OCI-LY3 (cell line): ENCODE results near the gene CUL1.
"Not testable (repeated sequence)": the region's sequence is repeated elsewhere in the genome, so short reads cannot be mapped to it uniquely, and the experiment has no call there.

Experiments
- H2AFZ ChIP-seq: fragments of 200-600, 300-600 bp; shearing (Covaris generic); 2 replicates; pipeline ENCODE4 v1.6.0; 2014; ENCODE audit warnings: antibody characterized with exemption, low read depth, low read length
- H3K27ac ChIP-seq: fragments of 200-600, 300-600 bp; sonication (generic); 2 replicates; pipeline ENCODE4 v1.5.1; 2014; ENCODE audit warnings: mild to moderate bottlenecking, low read length, moderate library complexity, mixed read lengths
- H3K27me3 ChIP-seq: fragments of 200-600, 300-600 bp; sonication (generic); 2 replicates; pipeline ENCODE4 v1.6.1; 2014; ENCODE audit warnings: low read depth, low read length, mixed read lengths
- H3K36me3 ChIP-seq: fragments of 200-600, 300-600 bp; sonication (generic); replicated peaks from 2 replicates; pipeline ENCODE3; 2014; ENCODE audit warnings: low read depth, low read length, mixed read lengths
- H3K4me1 ChIP-seq: fragments of 300-600, 200-600 bp; sonication (generic); 2 replicates; pipeline ENCODE4 v1.6.1; 2014; ENCODE audit warnings: low read length, mixed read lengths
- H3K4me2 ChIP-seq: fragments of 200-600, 300-600 bp; sonication (generic); 2 replicates; pipeline ENCODE4 v1.6.1; 2014; ENCODE audit warnings: low read length, mixed read lengths
- H3K4me3 ChIP-seq: fragments of 300-600, 200-600 bp; sonication (generic); 2 replicates; pipeline ENCODE4 v1.5.1; 2014; ENCODE audit warnings: antibody characterized with exemption, mild to moderate bottlenecking, low read length, moderate library complexity
- H3K79me2 ChIP-seq: fragments of 300-600, 200-600 bp; shearing (Covaris generic); 2 replicates; pipeline ENCODE4 v1.6.1; 2014; ENCODE audit warnings: mild to moderate bottlenecking, low read length, mixed read lengths
- H3K9ac ChIP-seq: fragments of 300-600, 200-600 bp; shearing (Covaris generic); 2 replicates; pipeline ENCODE4 v1.6.0; 2014; ENCODE audit warnings: mild to moderate bottlenecking, low read length, moderate library complexity
- H3K9me3 ChIP-seq: fragments of 200-600, 300-600 bp; shearing (Covaris generic); 2 replicates; pipeline ENCODE4 v1.6.1; 2014; ENCODE audit warnings: low read length, mixed read lengths; ENCODE audit not compliant: insufficient read depth
- H4K20me1 ChIP-seq: fragments of 200-600, 300-600 bp; sonication (generic); 2 replicates; pipeline ENCODE4 v1.6.1; 2016; ENCODE audit warnings: low read length, mixed read lengths; ENCODE audit not compliant: insufficient read depth
- CTCF ChIP-seq: fragments of 200-600, 300-600 bp; sonication (generic); IDR thresholded peaks from 2 replicates; pipeline ENCODE4 v1.5.1; 2014; ENCODE audit warnings: antibody characterized with exemption, low read length, low read depth
- EZH2phosphoT487 ChIP-seq: fragments of 200-600 bp; shearing (Covaris generic); IDR thresholded peaks from 2 replicates; pipeline ENCODE4 v1.6.1; 2018; ENCODE audit warnings: antibody characterized with exemption, mixed run types, low read depth

The CUL1 gene

DNA sequence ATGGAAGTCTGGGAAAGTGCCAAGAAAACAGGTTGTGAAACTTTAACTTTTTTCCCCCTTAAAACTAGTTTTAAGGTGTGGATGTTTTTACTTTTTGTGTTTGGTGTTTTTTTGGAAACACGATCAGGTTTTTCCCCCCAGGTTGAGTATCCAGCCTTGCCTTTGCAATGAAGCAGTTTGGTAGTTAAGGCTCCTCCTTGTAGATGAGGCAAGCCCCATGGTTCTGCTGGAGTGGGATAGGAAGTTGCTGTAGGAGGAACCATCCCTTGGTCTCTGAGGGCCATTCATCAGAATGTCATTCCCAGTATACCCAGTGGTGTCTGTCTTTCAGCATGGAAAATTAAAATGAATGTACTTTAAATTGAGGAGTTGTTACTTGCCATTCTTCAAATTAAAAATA is 2.7 kb downstream of the CUL1 start:
- Histone ChIP-seq H3K79me2 (peaks cover 89% of the 10 kb centered on the region), H3K4me2 (peak overlapping the region; percentile 90), H3K36me3 (no peaks in the 10 kb centered on the region), H3K4me1 (peaks cover 31% of the 10 kb centered on the region), H3K27ac (no peak overlapping the region), H3K9me3 (no peaks in the 10 kb centered on the region), H4K20me1 (peaks cover 64% of the 10 kb centered on the region), H2AFZ (no peak overlapping the region), H3K27me3 (no peaks in the 10 kb centered on the region; the same call in 1 of the 2 replicates), H3K4me3 (no peak overlapping the region), H3K9ac (no peak overlapping the region)
- no peak for TF ChIP-seq CTCF
- TF ChIP-seq EZH2phosphoT487 = no peak

- H2AFZ ChIP-seq = no peak overlapping the region
- peaks cover 78% of the 10 kb centered on the region for H4K20me1 ChIP-seq
- no peak overlapping the region for H3K4me2 ChIP-seq
- no peaks in the 10 kb centered on the region for H3K27me3 ChIP-seq
- H3K36me3 ChIP-seq = no peaks in the 10 kb centered on the region
- H3K4me3 ChIP-seq = no peak overlapping the region
- H3K9ac ChIP-seq = no peak overlapping the region
- no peak overlapping the region for H3K27ac ChIP-seq
- peaks cover 97% of the 10 kb centered on the region for H3K79me2 ChIP-seq
- no peak for TF ChIP-seq CTCF
- no peak for TF ChIP-seq EZH2phosphoT487
- H3K4me1 ChIP-seq = peaks cover 21% of the 10 kb centered on the region
- H3K9me3 ChIP-seq = no peaks in the 10 kb centered on the region
Observed at GRCh38 chr7:148702876-148703670, 4.4 kb downstream of the CUL1 start.

DNA sequence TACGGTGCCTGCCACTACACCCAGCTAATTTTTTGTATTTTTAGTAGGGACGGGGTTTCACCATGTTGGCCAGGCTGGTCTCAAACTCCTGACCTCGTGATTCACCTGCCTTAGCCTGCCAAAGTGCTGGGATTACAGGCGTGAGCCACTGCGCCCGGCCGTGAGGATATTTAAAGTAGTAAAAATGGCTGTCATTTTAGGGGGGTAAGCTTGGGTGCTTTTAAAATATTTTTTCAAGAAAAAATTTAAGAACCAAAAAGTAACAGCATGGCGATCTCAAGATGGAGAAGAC is 4.9 kb downstream of the CUL1 start:
- Histone ChIP-seq H3K4me1 (peaks cover 21% of the 10 kb centered on the region), H4K20me1 (peaks cover 83% of the 10 kb centered on the region), H3K79me2 (peaks cover 99% of the 10 kb centered on the region)
- not testable (repeated sequence) for H3K9ac ChIP-seq, H3K4me3 ChIP-seq, H3K36me3 ChIP-seq, H3K9me3 ChIP-seq, H3K27ac ChIP-seq, H2AFZ ChIP-seq, H3K27me3 ChIP-seq, H3K4me2 ChIP-seq

DNA sequence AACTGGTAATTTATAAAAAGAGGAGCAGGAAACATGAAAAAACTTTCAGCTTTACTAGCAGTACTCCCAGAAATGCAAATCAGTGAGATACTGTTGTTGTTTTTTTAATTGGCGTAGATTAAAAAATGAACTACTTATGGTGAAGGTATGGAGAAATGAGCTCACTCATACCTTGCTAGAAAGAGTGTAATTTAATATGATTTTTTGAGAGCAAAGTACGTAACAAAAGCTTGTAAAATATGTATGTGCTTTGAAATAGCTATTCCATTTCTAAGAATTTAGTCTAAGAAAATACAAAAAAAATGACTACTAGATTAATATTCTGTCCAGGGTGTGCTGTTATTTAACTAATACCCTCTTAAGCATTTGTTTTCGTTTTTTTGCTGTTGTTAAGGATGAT is 5.5 kb downstream of the CUL1 start:
- H3K9me3 ChIP-seq = no peaks in the 10 kb centered on the region
- TF ChIP-seq EZH2phosphoT487 (no peak), CTCF (no peak)
- H2AFZ ChIP-seq = no peak overlapping the region
- H3K27ac ChIP-seq = no peak overlapping the region
- H3K79me2 ChIP-seq = peaks cover 100% of the 10 kb centered on the region
- H3K9ac ChIP-seq = no peak overlapping the region
- H3K4me3 ChIP-seq = no peak overlapping the region
- 0 out of 2 replicates have a peak overlapping the region, but pooled peaks have one; percentile 1 for H3K4me2 ChIP-seq
- H3K27me3 ChIP-seq = no peaks in the 10 kb centered on the region
- peaks cover 21% of the 10 kb centered on the region for H3K4me1 ChIP-seq
- peaks cover 89% of the 10 kb centered on the region for H4K20me1 ChIP-seq
- H3K36me3 ChIP-seq = no peaks in the 10 kb centered on the region
